Stimulated activated effector memory CD8-positive, alpha-beta T cell treated with anti-CD3 and anti-CD28 coated beads, Interleukin-12 subunit alpha, Interleukin-12 subunit beta, amount 100 ng/mL, for 72 hours (primary cell): ENCODE results near the gene ADAMTSL1.

Source experiments
- ATAC-seq: fragments of 150-1000 bp; cut with Tn5 transposase; 2 replicates; pipeline ENCODE4 v1.10.0; 2021
- DNase-seq, 2 donors: peaks; one replicate each; pipeline ENCODE4 v3.0.0; 2021 to 2022; ENCODE audit warnings: low spot score in 2 of 2
- H3K27ac Mint-ChIP-seq: one replicate; pipeline ENCODE4 v1.8.0; 2022; ENCODE audit warnings: mild to moderate bottlenecking, mixed read lengths
- H3K36me3 Mint-ChIP-seq: one replicate; pipeline ENCODE4 v1.8.0; 2022; ENCODE audit warnings: mild to moderate bottlenecking, mixed read lengths
- H3K4me1 Mint-ChIP-seq: one replicate; pipeline ENCODE4 v1.8.0; 2022; ENCODE audit warnings: mixed read lengths
- H3K4me3 Mint-ChIP-seq: one replicate; pipeline ENCODE4 v1.8.0; 2022; ENCODE audit warnings: mild to moderate bottlenecking, mixed read lengths
- H3K9me3 Mint-ChIP-seq: one replicate; pipeline ENCODE4 v1.8.0; 2022; ENCODE audit warnings: mixed read lengths

The ADAMTSL1 gene

DNA sequence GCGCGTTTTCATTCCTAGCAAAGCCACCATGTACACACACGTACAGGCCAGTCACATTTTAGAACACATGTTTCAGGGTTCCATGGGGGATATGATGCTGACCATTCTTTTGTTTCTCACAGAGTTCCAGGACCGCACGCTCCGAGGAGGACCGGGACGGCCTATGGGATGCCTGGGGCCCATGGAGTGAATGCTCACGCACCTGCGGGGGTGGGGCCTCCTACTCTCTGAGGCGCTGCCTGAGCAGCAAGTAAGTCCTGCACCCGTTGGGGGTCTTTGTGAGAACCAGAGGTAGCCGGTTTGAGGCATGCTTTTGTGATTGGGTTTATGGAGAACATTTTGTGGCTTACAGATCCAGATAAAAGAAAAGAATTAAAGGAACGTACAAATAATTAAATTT is 30.8 kb downstream of the ADAMTSL1 start:
- Mint-ChIP-seq H3K36me3 (no peaks in the 10 kb centered on the region), H3K9me3 (peaks cover 3% of the 10 kb centered on the region)
- ATAC-seq = no peak

DNA sequence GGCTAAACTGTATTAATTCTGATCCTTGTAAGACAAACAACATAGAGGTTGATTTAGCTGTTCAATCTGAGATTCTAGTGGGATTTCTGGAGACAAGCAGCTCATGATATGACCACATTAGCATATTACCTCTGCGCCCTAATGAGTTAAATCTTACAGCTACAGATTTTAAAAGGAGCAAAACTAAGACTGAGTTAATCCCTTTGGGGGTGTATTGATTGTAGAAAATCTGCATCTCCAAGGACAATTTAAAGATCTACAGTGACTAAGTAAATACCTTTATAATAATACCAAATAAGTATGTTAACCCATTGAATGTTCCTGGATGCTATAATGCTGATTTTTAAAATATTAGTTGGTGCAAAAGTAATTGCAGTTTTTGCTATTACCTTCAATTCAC is 33.2 kb downstream of the ADAMTSL1 start:
- H3K4me1 Mint-ChIP-seq = no peaks in the 10 kb centered on the region
- DNase-seq (no peak), ATAC-seq (no peak)
- no peaks in the 10 kb centered on the region for H3K36me3 Mint-ChIP-seq
- no peak overlapping the region for H3K4me3 Mint-ChIP-seq
- peaks cover 3% of the 10 kb centered on the region for H3K9me3 Mint-ChIP-seq
- H3K27ac Mint-ChIP-seq = no peak overlapping the region

More for the DNA sequence above, 30.8 kb downstream of the ADAMTSL1 start:
- Mint-ChIP-seq H3K27ac (no peak overlapping the region), H3K4me1 (no peaks in the 10 kb centered on the region), H3K4me3 (no peak overlapping the region)
- DNase-seq = no peak

DNA sequence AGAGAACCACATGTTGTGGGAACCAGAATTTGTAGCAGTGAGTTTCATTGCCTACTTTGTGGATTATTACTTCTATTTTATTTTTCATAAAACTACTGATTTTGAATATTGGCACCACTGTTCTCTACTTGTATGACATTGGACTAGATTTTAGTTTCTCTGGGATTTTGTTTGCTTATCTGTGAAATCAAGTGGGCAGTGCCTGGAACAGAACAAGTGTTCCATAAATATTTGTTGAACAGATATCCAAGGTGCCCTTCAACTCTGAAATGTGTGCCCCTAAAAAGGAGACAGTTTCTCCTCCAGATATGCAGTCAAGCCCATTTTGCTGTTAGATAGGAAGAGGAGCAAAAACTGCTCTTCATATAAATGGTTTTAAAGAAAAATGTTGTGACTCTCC is 42.6 kb downstream of the ADAMTSL1 start:
- Mint-ChIP-seq H3K4me1 (no peaks in the 10 kb centered on the region), H3K36me3 (no peaks in the 10 kb centered on the region), H3K4me3 (no peak overlapping the region), H3K9me3 (peaks cover 3% of the 10 kb centered on the region), H3K27ac (no peak overlapping the region)
- no peak for ATAC-seq
- DNase-seq = no peak

DNA sequence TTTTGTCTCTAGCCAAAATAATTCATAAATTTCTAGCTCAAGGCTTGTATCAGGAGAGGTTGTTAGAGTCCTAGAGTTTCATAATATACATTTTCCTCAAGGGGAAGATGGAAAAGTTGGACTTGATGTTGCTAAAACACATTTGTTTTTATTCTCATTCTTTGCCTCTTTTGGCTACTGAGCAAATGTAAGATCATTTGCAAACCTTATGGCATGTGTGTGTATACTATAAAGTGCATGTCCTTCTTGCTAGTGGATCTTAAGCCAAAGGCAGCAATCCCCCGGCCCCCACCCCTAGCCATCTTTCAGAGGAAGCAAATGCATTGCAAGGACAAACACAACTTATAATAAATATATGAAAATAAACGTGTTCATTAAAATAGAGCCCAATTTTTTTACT is 43.0 kb downstream of the ADAMTSL1 start:
- no peaks in the 10 kb centered on the region for H3K4me1 Mint-ChIP-seq
- no peak overlapping the region for H3K4me3 Mint-ChIP-seq
- peaks cover 3% of the 10 kb centered on the region for H3K9me3 Mint-ChIP-seq
- no peaks in the 10 kb centered on the region for H3K36me3 Mint-ChIP-seq
- DNase-seq = no peak
- no peak for ATAC-seq
- H3K27ac Mint-ChIP-seq = no peak overlapping the region

DNA sequence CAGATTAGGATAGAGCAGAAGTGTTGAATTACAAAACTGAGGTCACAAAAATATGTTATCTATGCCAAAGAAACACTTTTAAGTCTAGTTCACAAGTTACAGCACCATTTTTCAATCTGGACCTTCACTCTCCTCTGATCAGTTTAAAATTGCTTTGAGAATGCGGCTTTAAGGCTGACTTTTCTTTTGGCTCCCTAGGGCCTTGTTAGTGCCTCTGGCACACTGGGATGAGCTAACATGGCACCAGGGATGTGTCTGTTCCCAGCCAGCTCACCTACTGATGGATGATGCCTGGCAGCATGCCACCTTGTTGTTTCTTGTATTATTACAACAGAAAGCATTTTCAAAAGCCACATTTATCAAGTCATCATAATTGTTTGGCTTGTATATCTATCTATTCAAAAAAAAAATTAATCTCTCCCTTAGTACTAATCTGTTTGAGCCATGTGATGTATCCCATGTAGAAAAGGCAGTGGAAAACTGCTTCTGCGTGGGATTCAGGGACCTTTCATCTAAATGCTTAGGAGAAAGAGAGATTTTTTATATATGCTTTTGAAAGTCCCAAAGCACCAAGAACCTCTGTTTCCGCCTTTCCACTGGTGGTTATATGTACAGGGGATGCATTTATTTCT is 46.6 kb downstream of the ADAMTSL1 start:
- no peaks in the 10 kb centered on the region for H3K36me3 Mint-ChIP-seq
- H3K9me3 Mint-ChIP-seq = peaks cover 3% of the 10 kb centered on the region
- no peak overlapping the region for H3K4me3 Mint-ChIP-seq
- no peak for DNase-seq
- no peaks in the 10 kb centered on the region for H3K4me1 Mint-ChIP-seq
- ATAC-seq = no peak
- H3K27ac Mint-ChIP-seq = no peak overlapping the region

DNA sequence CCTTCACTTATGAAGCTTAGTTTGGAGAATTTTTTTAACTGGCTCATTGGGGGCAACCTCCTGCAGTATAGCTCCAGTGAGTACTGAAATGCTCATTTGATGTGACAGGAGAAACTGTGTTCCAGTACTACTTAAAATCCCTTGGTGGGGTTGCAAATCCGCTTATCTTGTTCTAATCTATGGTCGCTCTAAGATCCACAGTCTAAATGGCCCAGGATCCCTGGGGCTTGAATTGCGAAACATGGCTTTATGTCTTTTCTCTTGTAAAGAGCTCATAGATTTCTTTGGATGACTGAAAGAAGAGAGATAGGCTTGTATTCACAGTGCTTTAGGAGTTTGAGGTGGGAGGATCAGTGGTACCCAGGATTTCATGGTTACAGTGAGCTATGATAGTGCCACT is 52.7 kb downstream of the ADAMTSL1 start:
- no peak for ATAC-seq
- H3K4me3 Mint-ChIP-seq = no peak overlapping the region
- H3K4me1 Mint-ChIP-seq = no peaks in the 10 kb centered on the region

DNA sequence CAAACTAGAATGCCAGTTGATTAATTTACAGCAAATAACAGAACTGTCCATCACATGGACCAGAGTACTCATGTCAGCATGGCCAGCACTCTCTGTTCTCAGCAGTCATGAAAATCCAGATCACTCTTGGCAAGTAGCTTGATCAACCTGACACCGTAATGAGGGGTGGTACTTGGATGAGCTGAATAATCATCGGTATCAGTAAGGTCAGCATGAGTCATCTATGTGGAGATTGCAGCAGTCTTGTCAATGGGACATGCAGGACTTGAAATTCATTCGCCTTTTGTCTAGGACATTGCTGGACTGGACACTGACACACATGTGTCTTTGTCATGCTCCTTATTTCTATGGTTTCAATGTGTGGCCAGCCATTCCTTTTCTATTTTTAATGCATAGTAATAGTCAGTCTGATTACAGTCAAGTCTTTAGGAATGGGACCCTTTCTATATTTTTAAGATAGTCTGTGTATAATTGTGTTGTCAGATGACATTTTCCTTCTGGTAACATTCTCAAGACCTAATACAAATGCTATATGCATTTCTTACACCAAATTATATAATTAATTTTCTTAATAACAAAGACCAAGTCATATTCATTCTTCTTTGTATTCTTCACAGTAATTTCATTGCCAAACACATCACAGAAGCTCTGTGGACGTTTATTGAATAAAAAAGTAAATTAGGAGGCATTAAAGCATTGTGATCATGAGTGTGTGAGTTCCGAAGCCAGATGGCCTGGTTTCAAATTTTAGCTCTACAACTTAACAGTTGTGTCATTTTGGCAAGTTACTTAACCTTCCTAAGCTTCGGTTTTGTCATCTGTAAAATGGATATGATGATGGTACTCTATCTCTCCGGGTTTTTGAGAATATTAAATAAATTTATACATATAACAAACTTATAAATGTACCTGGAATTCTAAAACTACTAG is 57.4 kb downstream of the ADAMTSL1 start:
- ATAC-seq = no peak
- Mint-ChIP-seq H3K36me3 (no peaks in the 10 kb centered on the region), H3K4me3 (no peak overlapping the region), H3K9me3 (peaks cover 15% of the 10 kb centered on the region), H3K4me1 (no peaks in the 10 kb centered on the region), H3K27ac (no peak overlapping the region)
- DNase-seq = no peak

More for the DNA sequence above, 52.7 kb downstream of the ADAMTSL1 start:
- no peak for DNase-seq
- H3K9me3 Mint-ChIP-seq = no peaks in the 10 kb centered on the region
- no peak overlapping the region for H3K27ac Mint-ChIP-seq
- H3K36me3 Mint-ChIP-seq = no peaks in the 10 kb centered on the region

DNA sequence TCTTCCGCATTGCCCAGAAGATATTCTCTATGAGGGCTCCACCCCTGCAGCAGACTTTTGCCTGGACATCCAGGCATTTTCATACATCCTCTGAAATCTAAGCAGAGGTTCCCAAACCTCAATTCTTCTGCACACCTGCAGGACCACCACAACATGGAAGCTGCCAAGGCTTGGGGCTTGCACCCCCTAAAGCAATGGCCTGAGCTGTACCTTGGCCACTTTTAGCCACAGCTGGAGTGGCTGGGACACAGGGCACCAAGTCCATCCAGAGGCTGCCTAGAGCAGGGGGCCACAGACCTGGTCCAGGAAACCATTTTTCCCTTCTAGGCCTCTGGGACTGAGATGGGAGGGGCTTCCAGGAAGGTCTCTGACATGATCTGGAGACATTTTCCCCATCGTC is 60.7 kb downstream of the ADAMTSL1 start:
- H3K4me1 Mint-ChIP-seq = no peaks in the 10 kb centered on the region
- ATAC-seq = no peak
- H3K27ac Mint-ChIP-seq = no peak overlapping the region
- H3K36me3 Mint-ChIP-seq = no peaks in the 10 kb centered on the region
- H3K9me3 Mint-ChIP-seq = peaks cover 22% of the 10 kb centered on the region
- no peak overlapping the region for H3K4me3 Mint-ChIP-seq
- DNase-seq = no peak

DNA sequence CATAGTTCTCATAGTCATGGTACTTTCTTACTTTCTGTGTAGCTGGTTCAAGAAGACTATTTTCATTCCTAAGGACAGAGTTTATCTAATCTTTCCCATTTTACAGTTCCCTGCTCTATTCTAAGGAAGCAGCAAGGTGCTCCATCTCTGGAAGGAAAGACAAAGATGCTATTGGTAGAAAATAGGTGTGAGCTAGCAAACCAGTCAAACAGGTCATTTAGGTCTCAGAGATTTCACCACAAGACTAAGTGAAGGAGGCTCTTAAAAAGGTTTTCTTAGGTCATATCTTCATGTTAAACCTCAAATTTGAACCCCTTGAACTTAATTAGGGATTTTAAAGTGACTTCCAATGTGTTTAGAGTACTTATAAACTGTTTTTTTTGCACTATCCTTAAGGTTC is 62.6 kb downstream of the ADAMTSL1 start:
- no peak for DNase-seq
- Mint-ChIP-seq H3K9me3 (peaks cover 22% of the 10 kb centered on the region), H3K27ac (no peak overlapping the region), H3K4me3 (no peak overlapping the region), H3K4me1 (no peaks in the 10 kb centered on the region), H3K36me3 (no peaks in the 10 kb centered on the region)
- no peak for ATAC-seq

DNA sequence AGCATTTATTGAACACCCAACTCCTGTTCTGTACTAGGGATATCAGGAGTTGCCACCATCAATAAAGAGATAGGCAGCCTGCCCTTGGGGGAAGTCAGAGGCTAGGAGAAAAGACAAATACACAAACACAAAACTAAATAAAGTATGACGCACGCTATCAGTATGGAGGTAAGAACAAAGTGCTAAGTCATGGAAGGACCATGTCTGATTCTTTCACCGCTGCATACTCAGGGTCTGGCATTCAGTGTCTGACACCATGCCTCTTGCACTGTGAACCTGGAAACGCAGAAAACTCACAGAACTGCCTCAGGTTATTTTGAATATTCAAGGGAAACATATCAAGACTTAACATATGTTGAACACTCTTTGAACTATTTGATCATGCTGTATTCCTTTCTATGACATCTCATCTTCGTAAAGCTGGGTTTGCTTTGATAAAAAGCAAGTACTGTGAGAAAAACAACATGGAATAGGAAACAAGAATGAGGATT is 65.3 kb downstream of the ADAMTSL1 start:
- no peaks in the 10 kb centered on the region for H3K4me1 Mint-ChIP-seq
- ATAC-seq = no peak

DNA sequence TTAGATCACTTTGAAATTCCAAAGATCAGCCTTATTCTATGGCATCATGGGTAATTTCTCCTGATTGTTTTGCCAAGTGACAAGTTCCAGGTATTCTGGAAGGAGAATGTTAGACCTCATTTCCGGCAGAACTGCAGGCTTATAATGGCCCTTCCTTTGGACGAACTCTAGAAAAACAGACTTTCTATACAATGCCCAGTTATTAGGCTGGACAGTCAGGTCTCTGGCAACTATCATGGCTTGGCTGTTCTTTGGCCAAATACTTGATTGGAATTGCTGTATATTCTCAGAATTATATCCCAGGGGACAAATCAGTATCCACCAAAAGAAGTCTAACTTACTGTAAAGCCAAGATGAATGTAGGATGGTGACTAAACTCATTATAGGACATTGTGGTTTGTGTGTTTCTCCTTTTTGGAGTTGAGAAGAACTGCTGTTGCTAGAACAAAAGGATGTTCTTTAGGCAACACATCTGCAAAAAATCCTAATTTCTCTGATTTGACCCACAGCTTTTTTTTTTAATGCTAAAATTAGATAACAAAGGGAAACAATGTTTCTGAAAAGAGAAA is 69.0 kb downstream of the ADAMTSL1 start:
- H3K9me3 Mint-ChIP-seq = peaks cover under 1% of the 10 kb centered on the region
- no peaks in the 10 kb centered on the region for H3K4me1 Mint-ChIP-seq
- ATAC-seq (no peak), DNase-seq (no peak)
- no peaks in the 10 kb centered on the region for H3K36me3 Mint-ChIP-seq
- H3K27ac Mint-ChIP-seq = no peak overlapping the region
- H3K4me3 Mint-ChIP-seq = no peak overlapping the region

More for the DNA sequence above, 65.3 kb downstream of the ADAMTSL1 start:
- Mint-ChIP-seq H3K36me3 (no peaks in the 10 kb centered on the region), H3K9me3 (peaks cover 14% of the 10 kb centered on the region), H3K4me3 (no peak overlapping the region), H3K27ac (no peak overlapping the region)
- no peak for DNase-seq

DNA sequence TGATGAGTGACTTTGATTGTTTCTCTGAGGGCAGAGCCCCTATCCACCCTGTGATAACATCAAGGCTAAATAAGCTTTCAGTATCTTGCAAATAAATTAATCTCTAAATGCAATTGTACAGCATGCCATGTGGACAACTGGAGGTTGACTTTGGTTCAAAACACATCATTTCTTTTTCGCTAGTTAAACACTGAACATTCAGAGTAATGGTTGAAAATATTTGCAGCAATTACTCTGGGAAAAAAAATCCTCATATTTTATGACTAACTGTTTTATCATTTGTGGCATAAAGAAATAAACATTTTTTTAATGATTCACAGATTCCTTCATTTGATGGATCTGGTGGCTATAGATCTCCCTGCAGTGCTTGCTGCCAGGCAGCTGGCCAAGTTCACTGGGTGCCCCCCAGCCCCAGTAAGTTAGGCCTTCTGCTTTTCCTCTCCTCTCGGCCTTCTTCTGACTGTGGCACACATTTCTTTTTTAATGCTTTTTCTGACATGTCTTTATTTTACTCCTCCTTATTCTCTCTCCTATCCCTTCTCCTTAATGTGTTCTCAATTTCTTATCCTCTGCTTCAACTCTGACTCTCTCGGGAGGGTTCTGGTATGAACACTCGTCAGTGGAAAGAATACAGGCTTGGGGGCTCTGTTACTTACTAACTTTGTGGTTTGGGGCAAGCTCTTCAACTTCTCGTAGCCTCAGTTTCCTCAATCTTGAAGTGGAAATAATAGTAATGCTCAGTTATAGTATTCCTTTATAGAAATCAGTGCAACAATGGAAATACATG is 69.6 kb downstream of the ADAMTSL1 start:
- H3K9me3 Mint-ChIP-seq = no peaks in the 10 kb centered on the region
- H3K4me1 Mint-ChIP-seq = no peaks in the 10 kb centered on the region
- H3K27ac Mint-ChIP-seq = no peak overlapping the region
- DNase-seq (no peak), ATAC-seq (no peak)
- no peak overlapping the region for H3K4me3 Mint-ChIP-seq
- H3K36me3 Mint-ChIP-seq = no peaks in the 10 kb centered on the region

DNA sequence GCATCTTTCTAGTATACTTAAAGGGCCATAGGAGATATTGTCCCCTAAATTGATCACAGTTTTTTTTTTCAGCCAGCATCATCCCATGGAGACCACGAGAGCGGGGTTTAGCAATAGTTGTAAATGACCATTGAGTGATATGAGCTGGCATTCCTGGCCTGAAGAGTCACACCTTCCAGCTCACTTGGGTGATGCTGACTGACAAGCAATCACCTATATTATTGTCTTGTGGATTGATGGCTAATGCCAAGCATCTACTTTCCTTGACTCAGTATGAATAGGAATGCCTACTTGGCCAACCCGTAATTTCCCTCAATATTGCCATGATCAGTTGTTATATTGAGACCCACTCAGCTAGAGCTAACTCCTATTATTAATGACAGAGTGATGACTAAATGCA is 70.5 kb downstream of the ADAMTSL1 start:
- ATAC-seq (no peak), DNase-seq (no peak)
- Mint-ChIP-seq H3K4me3 (no peak overlapping the region), H3K4me1 (no peaks in the 10 kb centered on the region), H3K36me3 (no peaks in the 10 kb centered on the region), H3K9me3 (no peaks in the 10 kb centered on the region), H3K27ac (no peak overlapping the region)

DNA sequence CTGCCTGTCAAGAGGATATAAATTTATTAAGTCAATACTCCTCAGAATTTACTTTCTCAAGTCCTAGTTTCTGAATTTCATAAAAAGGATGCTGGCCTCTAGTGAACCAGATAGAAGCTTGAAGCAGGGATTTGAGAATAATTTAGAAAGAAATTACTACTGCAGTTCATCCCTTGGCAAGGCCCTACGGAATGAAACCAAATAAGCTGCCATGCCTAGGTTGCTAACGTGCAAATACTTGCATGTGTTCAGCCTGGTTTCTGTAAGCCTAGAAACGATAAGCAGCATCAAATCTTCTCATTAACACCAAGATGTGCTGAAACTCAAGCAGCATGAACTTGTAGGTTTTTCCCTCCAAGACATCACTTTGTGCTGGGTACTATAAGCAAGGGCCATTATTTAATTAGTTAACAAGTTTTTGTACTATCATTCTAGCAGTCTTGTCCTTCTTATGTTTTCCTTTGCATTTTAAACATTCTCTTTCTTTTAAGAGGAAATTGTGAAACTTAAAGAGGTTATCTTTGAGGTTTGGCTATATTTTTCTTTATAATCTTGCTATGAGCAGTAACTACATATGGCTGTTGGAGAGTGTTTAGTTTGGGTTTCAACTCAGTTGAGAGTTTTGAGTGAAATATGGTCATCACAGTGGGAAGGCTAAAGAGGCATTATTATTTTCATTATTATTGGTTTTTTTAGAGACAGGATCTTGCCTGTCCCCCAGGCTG is 71.8 kb downstream of the ADAMTSL1 start:
- H3K27ac Mint-ChIP-seq = no peak overlapping the region
- H3K4me1 Mint-ChIP-seq = no peaks in the 10 kb centered on the region
- no peak overlapping the region for H3K4me3 Mint-ChIP-seq
- DNase-seq (no peak), ATAC-seq (no peak)
- no peaks in the 10 kb centered on the region for H3K36me3 Mint-ChIP-seq
- no peaks in the 10 kb centered on the region for H3K9me3 Mint-ChIP-seq
